Fibroblast of peridontal ligament (primary cell): ENCODE measurements around the gene PTTG1IP.

Experiments
- DNase-seq: peaks from one replicate; pipeline ENCODE4 v3.0.0-alpha.2; 2010; ENCODE audit errors: extremely low read depth

The PTTG1IP gene

DNA sequence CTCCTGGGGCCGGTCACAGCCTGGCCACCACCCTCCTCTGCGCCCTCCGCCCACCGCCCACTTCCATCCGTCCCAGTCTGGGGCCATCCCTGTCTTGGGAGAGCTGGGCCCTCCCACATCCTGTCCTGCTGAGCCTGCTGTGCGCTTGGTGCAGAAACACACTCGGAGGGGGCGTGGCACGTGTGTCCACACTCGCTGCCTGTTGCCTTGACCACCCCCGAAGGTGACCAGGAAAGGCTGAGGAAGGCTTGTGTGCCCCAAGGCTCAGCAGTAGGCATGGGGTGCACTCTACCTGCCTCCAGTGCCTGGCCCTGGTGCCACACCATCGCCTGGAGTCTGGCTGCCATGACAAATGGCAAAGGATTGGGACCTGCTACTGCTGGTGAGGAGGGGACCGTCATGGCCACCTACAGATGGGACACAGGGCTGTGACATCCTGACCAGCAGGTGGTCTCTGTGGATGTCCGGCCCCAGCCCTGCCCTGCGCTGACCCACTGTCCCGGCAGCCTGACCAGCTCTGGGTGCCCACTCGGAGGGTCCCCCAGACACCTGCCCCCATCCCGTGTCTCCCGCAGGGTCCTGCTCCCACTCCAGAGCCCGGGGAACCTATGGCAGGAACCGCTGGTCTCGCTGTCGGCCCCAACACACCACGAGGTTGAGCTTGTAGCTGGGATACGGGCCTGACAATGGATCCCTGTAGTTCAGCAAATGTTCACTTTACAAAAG lies 23.2 kb upstream of the PTTG1IP start:
- no peak for DNase-seq

- no peak for DNase-seq
Measured at GRCh38 chr21:44895859-44896258, 22.4 kb upstream of the PTTG1IP start.

GRCh38 chr21:44894687-44895302 lies 21.3 kb upstream of the PTTG1IP start:
- DNase-seq = no peak

- DNase-seq = no peak
Measured at GRCh38 chr21:44893948-44894656, 20.6 kb upstream of the PTTG1IP start.

- no peak for DNase-seq
Measured at GRCh38 chr21:44893278-44893556, 19.7 kb upstream of the PTTG1IP start.

- peak; percentile 50 for DNase-seq
Measured at GRCh38 chr21:44892536-44893277, 19.2 kb upstream of the PTTG1IP start.

DNA sequence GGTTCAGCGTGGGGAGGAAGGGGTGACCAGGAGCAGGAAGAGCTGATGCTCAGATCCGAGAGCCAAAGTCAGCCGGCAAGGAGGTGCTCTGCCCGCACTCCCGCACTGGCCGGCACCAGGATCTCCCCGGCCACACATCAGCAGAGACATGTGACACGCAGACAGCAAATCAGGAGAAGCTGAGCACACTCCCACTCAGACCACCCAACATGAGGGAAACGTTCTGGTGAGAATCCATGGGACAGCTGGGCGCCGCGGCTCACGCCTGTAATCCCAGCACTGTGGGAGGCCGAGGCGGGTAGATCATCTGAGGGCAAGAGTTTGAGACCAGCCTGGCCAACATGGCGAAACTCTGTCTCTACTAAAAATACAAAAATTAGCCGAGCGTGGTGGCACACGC lies 18.6 kb upstream of the PTTG1IP start:
- no peak for DNase-seq

DNA sequence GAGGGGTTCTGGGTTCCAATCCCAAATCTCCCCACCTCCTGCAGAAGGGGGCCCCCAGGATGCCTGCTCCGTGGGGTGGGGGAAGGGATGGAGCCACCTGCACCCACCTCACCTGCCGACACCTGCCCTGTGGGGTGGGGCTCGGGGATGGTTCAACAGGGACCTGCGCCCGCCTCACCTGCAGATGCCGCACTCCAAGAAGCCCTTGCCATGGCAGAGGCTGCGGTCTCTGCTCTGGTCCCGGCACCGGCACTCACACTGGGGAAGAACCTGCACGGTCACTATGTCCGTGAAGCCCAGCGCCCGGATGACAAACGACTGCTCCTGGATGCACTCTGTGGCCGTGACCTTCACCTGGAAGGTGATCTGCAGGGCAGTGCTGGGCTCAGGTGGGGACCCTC lies 18.1 kb upstream of the PTTG1IP start:
- DNase-seq = no peak

DNA sequence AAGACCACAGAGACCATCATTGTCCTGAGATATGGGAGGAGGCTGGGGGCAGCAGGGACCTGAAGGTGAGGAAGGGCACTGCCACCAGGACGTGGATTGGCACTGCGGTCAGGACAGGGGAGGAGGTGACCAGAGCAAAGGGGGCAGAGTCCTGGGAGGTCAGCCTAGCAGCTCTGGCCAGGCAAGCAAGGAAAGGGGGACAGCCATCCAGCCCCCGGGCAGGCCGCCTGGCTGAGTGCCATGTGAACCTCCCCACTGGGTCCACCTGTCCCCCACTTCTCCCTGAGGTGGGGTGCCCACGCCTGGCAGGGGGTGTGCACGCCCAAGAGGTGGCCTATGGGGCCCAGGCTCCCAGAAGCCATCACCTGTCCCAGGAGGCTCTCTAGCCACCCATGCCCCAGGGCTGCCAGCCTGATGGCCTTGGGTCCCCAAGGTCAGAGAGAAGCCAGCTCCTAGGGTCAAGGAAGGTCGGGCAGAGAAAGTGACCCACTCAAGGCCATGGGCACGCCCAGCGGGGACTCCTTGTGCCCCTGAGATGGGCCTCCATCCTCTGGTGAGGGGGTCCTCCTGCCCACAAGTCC lies 17.6 kb upstream of the PTTG1IP start:
- no peak for DNase-seq

DNA sequence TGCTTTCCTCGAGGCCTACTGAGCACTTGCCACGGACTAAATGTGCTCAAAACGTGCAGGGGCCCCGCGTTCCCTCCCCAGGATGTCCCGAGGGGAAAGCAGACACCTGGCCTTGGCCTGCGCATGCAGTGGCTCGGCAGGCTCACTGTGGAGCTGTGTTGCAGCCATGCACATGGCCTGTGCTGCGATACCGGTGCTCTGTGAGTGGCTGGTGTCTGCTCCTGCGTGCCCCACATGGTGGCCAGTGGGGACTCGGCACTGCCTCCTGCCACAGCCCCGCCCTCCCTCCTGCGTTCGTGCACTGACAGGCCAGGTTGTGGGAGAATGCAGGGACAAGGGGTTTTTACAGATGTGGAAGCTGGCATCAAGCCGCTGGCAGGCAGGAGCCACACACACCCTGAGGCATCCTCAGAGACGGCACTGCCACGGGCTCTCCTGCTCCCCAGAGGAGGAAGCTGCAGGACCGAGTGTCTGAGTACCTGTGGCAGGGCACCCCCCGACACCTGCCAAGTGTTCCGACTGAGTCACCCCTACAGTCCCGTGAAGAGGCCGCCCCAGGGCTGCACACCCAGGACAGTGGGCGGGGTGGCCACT lies 16.9 kb upstream of the PTTG1IP start:
- no peak for DNase-seq

- DNase-seq = no peak
Measured at GRCh38 chr21:44889625-44890337, 16.3 kb upstream of the PTTG1IP start.

- DNase-seq = no peak
Measured at GRCh38 chr21:44888581-44889550, 15.4 kb upstream of the PTTG1IP start.

DNA sequence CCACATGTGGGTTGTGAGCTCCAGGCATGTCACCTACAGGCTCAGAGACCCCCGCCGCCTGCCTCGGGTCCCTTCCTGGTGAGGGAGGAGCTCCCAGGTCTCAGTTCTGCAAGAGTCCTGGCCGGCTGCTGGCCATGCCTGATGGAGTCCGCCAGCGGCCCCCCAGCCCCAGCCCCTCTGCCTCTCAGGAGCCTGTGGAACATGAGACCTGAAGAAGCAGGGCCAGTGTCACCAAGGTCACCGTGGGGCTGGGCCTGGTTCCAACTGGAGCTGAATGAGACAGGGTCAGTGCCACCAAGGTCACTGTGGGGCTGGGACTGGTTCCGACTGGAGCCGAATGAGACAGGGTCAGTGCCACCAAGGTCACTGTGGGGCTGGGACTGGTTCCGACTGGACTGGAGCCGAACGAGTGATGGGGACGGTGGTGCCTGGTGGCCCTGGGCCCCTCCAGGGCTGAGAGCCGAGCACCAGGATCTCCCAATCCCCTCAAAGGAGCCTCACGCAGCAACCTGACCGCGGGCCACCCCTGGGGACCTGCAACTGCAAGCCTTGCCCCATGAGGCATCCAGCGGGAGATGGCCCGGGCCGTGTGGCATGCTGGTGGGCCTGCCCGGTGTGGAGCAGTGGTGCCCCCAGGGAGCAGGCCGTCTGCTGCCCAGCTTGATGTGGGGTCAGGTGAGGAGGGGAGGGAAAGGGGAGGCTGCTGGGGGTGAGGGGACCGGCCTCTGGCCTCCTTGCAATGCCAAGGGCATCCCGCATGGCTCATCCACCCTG lies 14.5 kb upstream of the PTTG1IP start:
- no peak for DNase-seq

- DNase-seq = no peak
Measured at GRCh38 chr21:44887126-44887806, 13.8 kb upstream of the PTTG1IP start.

GRCh38 chr21:44886113-44887075 lies 12.9 kb upstream of the PTTG1IP start:
- DNase-seq = no peak

GRCh38 chr21:44885615-44886014 lies 12.1 kb upstream of the PTTG1IP start:
- DNase-seq = no peak

- DNase-seq = no peak
Measured at GRCh38 chr21:44884097-44884496, 10.6 kb upstream of the PTTG1IP start.
